ENCODE measurements around the gene CNTF.

DNA sequence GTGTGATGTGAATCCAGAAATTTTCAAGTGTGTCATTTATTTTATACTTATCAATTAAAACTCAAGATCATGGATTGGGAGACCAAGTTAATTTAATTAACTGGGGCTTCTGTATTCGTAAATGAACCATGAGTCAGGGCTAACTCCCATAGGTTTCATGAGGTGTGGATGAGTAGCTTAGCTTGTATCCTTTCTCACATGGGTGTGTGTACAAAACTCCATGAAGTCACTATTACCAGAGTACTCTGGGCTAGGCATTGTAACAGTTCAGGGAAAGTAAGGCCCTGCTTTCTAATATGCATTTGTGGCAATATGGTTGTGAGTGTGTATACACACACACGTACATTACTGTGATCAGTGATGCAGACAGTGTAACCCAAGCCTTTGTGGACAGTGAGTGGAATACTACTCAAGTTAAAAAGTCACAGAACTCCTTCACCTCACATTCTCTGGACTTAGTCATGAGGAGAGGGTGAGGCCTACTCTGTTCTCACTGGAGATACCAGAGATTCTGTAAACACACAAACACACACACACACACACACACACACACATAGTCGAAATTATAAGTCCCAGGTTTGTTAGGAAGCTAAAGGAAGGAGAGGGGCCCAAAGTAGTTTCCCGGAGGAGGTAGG, 3.5 kb downstream of the CNTF start:
- TF ChIP-seq, protein P1, sequence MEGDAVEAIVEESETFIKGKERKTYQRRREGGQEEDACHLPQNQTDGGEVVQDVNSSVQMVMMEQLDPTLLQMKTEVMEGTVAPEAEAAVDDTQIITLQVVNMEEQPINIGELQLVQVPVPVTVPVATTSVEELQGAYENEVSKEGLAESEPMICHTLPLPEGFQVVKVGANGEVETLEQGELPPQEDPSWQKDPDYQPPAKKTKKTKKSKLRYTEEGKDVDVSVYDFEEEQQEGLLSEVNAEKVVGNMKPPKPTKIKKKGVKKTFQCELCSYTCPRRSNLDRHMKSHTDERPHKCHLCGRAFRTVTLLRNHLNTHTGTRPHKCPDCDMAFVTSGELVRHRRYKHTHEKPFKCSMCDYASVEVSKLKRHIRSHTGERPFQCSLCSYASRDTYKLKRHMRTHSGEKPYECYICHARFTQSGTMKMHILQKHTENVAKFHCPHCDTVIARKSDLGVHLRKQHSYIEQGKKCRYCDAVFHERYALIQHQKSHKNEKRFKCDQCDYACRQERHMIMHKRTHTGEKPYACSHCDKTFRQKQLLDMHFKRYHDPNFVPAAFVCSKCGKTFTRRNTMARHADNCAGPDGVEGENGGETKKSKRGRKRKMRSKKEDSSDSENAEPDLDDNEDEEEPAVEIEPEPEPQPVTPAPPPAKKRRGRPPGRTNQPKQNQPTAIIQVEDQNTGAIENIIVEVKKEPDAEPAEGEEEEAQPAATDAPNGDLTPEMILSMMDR (conservative IDR thresholded peaks at IDR 0.05; ENCODE audit: low read depth, low read length): no peak
- TF ChIP-seq EZH2 (IDR thresholded peaks at IDR 0.05; ENCODE audit: low read length, unreplicated experiment): no peak
